SJCRH30 (cell line): ENCODE results near the gene F12. TPM values are rescaled to one million over a fixed set of nuclear protein-coding genes. Genes with fewer than 3 reads are reported as not detected.
A peak's percentile ranks its signal among the peaks of the same experiment; 100 is the strongest.
"Not testable (repeated sequence)": the region's sequence is repeated elsewhere in the genome, so short reads cannot be mapped to it uniquely, and the experiment has no call there.

Source experiments
- DNase-seq, 2 experiments: peaks; one replicate each; pipeline ENCODE4 v3.0.0-alpha.2; 2015 to 2020
- H3K27ac ChIP-seq: fragments of 250-450 bp; sonication (Bioruptor Pico); 2 replicates; pipeline ENCODE4 v1.5.1; 2020; ENCODE audit warnings: mild to moderate bottlenecking, moderate library complexity
- H3K27me3 ChIP-seq: fragments of 250-450 bp; sonication (Bioruptor Pico); 2 replicates; pipeline ENCODE4 v1.5.1; 2020; ENCODE audit warnings: mild to moderate bottlenecking, moderate library complexity
- H3K36me3 ChIP-seq: fragments of 250-450 bp; sonication (Bioruptor Pico); 2 replicates; pipeline ENCODE4 v1.5.1; 2020; ENCODE audit warnings: mild to moderate bottlenecking, moderate library complexity
- H3K4me1 ChIP-seq: fragments of 250-450 bp; sonication (Bioruptor Pico); 2 replicates; pipeline ENCODE4 v1.5.1; 2020; ENCODE audit warnings: mild to moderate bottlenecking, moderate library complexity
- H3K4me3 ChIP-seq: fragments of 250-450 bp; sonication (Bioruptor Pico); 2 replicates; pipeline ENCODE4 v1.5.1; 2020; ENCODE audit warnings: mild to moderate bottlenecking, moderate library complexity
- H3K9me3 ChIP-seq: fragments of 250-450 bp; sonication (Bioruptor Pico); replicated peaks from 2 replicates; pipeline ENCODE4 v1.5.1; 2020; ENCODE audit warnings: mild to moderate bottlenecking, moderate library complexity
- total RNA-seq: library from RNA; depleted of rRNA; stranded (reverse); fragments of >200 nt; shearing (Covaris generic); gene quantifications from 2 replicates; pipeline ENCODE4 v1.2.3, GENCODE V29; 2014

Gene F12
- total RNA-seq, 1 experiment from 2014 or later: 5.9 TPM

GRCh38 chr5:177430972-177431316 lies 21.6 kb upstream of the F12 start:
- Histone ChIP-seq H3K36me3 (peaks cover 37% of the 10 kb centered on the region), H3K4me1 (peaks cover 20% of the 10 kb centered on the region), H3K9me3 (no peaks in the 10 kb centered on the region), H3K4me3 (no peak overlapping the region), H3K27ac (no peak overlapping the region), H3K27me3 (no peaks in the 10 kb centered on the region)
- no peak for DNase-seq

- peak; percentile 56 to 65 for DNase-seq
- Histone ChIP-seq H3K27ac (peak overlapping the region; percentile 37), H3K4me3 (no peak overlapping the region), H3K4me1 (peaks cover 22% of the 10 kb centered on the region), H3K9me3 (no peaks in the 10 kb centered on the region), H3K36me3 (peaks cover 31% of the 10 kb centered on the region), H3K27me3 (no peaks in the 10 kb centered on the region)
Measured at GRCh38 chr5:177430140-177430951, 21.0 kb upstream of the F12 start.

GRCh38 chr5:177429248-177430040 lies 20.1 kb upstream of the F12 start:
- Histone ChIP-seq H3K4me1 (peaks cover 25% of the 10 kb centered on the region), H3K36me3 (peaks cover 24% of the 10 kb centered on the region), H3K9me3 (no peaks in the 10 kb centered on the region), H3K27me3 (no peaks in the 10 kb centered on the region), H3K27ac (no peak overlapping the region), H3K4me3 (no peak overlapping the region)
- DNase-seq: no peak

- H3K4me1 ChIP-seq: peaks cover 25% of the 10 kb centered on the region
- no peaks in the 10 kb centered on the region for H3K27me3 ChIP-seq
- no peak overlapping the region for H3K4me3 ChIP-seq
- DNase-seq: no peak
- H3K27ac ChIP-seq: no peak overlapping the region
- H3K9me3 ChIP-seq: no peaks in the 10 kb centered on the region
- H3K36me3 ChIP-seq: peaks cover 23% of the 10 kb centered on the region
Measured at GRCh38 chr5:177428574-177429217, 19.3 kb upstream of the F12 start.

GRCh38 chr5:177427919-177428573 lies 18.7 kb upstream of the F12 start:
- Histone ChIP-seq H3K36me3 (peaks cover 18% of the 10 kb centered on the region), H3K4me1 (peaks cover 25% of the 10 kb centered on the region), H3K27ac (no peak overlapping the region), H3K4me3 (no peak overlapping the region), H3K9me3 (no peaks in the 10 kb centered on the region), H3K27me3 (no peaks in the 10 kb centered on the region)
- no peak for DNase-seq

GRCh38 chr5:177427211-177427822 lies 18.0 kb upstream of the F12 start:
- H3K9me3 ChIP-seq: no peaks in the 10 kb centered on the region
- H3K4me1 ChIP-seq: peaks cover 25% of the 10 kb centered on the region
- peaks cover 11% of the 10 kb centered on the region for H3K36me3 ChIP-seq
- H3K27ac ChIP-seq: peak overlapping the region; percentile 71
- peak overlapping the region; percentile 89 for H3K4me3 ChIP-seq
- H3K27me3 ChIP-seq: no peaks in the 10 kb centered on the region
- DNase-seq: peak in 1 of 2 experiments; percentile 41

GRCh38 chr5:177426566-177427210 lies 17.3 kb upstream of the F12 start, which contains the start of gene GRK6:
TSS of gene GRK6 (plus strand) at chr5:177426676. CDS start at chr5:177426846, 170 bp downstream.
- Histone ChIP-seq H3K4me3 (peak within 1 kb of the TSS; percentile 89), H3K27me3 (no peaks in the 10 kb centered on the region), H3K36me3 (0 out of 2 replicates have a peak, but pooled peaks cover 5% of the 10 kb centered on the region), H3K4me1 (peaks cover 27% of the 10 kb centered on the region), H3K9me3 (no peaks in the 10 kb centered on the region), H3K27ac (peak within 1 kb of the TSS; percentile 71)
- peak; percentile 47 to 56 for DNase-seq

- H3K9me3 ChIP-seq: no peaks in the 10 kb centered on the region
- peak; percentile 100 for DNase-seq
- peak overlapping the region; percentile 67 for H3K27ac ChIP-seq
- H3K27me3 ChIP-seq: no peaks in the 10 kb centered on the region
- H3K4me3 ChIP-seq: peak overlapping the region; percentile 62
- 0 out of 2 replicates have a peak, but pooled peaks cover 4% of the 10 kb centered on the region for H3K36me3 ChIP-seq
- peaks cover 32% of the 10 kb centered on the region for H3K4me1 ChIP-seq
Measured at GRCh38 chr5:177425801-177426565, 16.6 kb upstream of the F12 start.

GRCh38 chr5:177425196-177425800 lies 15.9 kb upstream of the F12 start:
- no peaks in the 10 kb centered on the region for H3K36me3 ChIP-seq
- DNase-seq: no peak
- peaks cover 31% of the 10 kb centered on the region for H3K4me1 ChIP-seq
- peak overlapping the region; percentile 62 for H3K4me3 ChIP-seq
- H3K27ac ChIP-seq: peak overlapping the region; percentile 67
- no peaks in the 10 kb centered on the region for H3K9me3 ChIP-seq
- no peaks in the 10 kb centered on the region for H3K27me3 ChIP-seq

- Histone ChIP-seq H3K9me3 (no peaks in the 10 kb centered on the region), H3K36me3 (no peaks in the 10 kb centered on the region), H3K4me1 (peaks cover 20% of the 10 kb centered on the region), H3K27ac (no peak overlapping the region), H3K4me3 (no peak overlapping the region), H3K27me3 (no peaks in the 10 kb centered on the region)
- DNase-seq: no peak
Measured at GRCh38 chr5:177423671-177424070, 14.3 kb upstream of the F12 start.

GRCh38 chr5:177421062-177421798 lies 11.9 kb upstream of the F12 start:
- no peak overlapping the region for H3K27ac ChIP-seq
- H3K27me3 ChIP-seq: no peaks in the 10 kb centered on the region
- H3K4me1 ChIP-seq: peaks cover 14% of the 10 kb centered on the region
- no peak overlapping the region for H3K4me3 ChIP-seq
- no peaks in the 10 kb centered on the region for H3K9me3 ChIP-seq
- peak; percentile 40 to 54 for DNase-seq
- no peaks in the 10 kb centered on the region for H3K36me3 ChIP-seq

- not testable (repeated sequence) for H3K4me3 ChIP-seq, H3K27me3 ChIP-seq, DNase-seq, H3K36me3 ChIP-seq, H3K27ac ChIP-seq, H3K9me3 ChIP-seq
- H3K4me1 ChIP-seq: peaks cover 13% of the 10 kb centered on the region
Measured at GRCh38 chr5:177420472-177420871, 11.1 kb upstream of the F12 start.
